NCI-H2081 (cell line): ENCODE measurements around the gene GIN1.

Experiments
- DNase-seq, 2 experiments: peaks; one replicate each; lab custom pipeline; 2025; lab: John Stamatoyannopoulos, UW

GIN1 gene

GRCh38 chr5:103036601-103037000, 83.3 kb downstream of the GIN1 start:
- no peak for DNase-seq
